Measurements from ENCODE around the gene RPS25.
"Not testable (repeated sequence)": the region's sequence is repeated elsewhere in the genome, so short reads cannot be mapped to it uniquely, and the experiment has no call there.

RPS25 gene

DNA sequence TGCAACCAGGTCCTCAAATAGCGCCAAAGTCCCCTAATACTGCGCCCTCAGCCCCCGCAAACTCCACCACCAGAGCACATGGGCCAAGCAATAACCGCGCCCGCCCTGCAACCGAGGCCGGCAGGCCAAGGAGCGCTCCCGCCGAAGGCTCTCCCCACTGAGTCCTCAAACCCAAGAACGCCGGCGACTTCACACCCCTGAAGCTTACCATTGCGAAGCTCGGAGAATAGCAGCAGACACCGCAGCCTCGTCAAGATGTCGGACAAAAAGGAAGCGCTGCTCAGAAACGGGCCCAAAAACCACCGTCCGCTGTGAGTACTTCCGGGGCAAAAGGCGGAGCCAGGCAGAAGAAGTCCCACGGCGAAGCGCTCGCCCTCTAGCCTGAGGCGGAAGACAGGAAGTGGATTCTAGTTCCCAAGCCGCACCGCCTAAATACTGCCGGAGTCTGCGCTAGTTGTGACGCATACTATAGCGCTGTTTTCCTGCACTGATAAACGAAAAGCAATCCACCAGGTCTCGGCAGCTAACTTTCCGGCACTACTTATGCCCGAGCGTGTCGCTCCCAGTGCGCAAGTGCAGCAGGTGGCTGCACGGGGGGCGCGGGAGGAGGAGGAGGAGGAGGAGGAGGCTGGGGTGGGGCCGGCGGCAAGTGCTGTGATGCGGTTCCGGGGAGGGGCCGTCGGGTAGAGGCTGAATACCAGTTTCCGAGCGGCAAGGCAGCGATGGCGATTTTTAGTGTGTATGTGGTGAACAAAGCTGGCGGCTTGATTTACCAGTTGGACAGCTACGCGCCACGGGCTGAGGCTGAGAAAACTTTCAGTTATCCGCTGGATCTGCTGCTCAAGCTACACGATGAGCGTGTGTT is at the start of gene RPS25, which contains the start of gene TRAPPC4:
TSS of gene RPS25 (minus strand) at position 270 of the 865 bp plus-strand sequence. CDS start at position 211, 59 bp downstream.
TSS of gene TRAPPC4 (plus strand) at position 693 of the 865 bp plus-strand sequence. CDS start at position 723, 30 bp downstream.
- DNase-seq: peak; percentile 74

DNA sequence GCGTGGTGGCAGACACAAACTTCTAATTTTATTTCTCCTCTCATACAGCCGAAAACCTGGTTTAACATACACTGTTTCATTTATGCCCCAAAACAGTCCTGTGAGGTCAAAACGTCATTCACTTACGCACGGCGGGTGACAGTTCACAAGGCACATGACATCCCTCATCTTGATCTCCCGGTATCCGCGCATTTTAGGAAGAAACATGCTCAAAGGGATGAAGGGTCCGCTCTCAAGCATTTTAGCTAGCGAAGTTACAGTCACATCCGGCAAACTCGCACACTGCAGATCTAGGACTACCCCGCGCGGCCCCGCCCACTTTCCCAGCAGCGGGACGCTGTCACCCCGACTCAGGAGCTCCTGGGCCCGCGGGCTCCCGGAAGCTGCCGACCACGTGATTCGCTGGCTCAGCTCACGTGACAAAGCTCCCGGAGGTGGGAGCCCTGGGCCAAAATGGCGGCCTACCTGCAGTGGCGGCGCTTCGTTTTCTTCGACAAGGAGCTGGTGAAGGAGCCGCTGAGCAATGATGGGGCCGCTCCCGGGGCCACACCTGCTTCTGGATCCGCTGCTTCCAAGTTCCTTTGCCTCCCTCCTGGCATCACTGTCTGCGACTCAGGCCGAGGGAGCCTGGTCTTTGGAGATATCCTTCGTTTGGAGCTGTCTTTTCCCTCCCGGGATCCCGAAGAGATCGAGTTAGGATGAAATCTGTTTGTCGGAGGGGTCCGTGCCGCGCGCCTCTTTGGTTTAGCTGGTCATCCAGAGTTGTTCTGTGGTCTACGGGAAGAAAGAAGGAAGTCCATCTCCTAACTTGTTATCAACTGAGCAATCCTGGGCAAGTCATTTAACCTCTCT is 49.5 kb upstream of the RPS25 start, which contains the start of gene VPS11:
TSS of gene VPS11 (plus strand) at position 448 of the 852 bp plus-strand sequence. CDS start at position 454, 6 bp downstream.
- peak; percentile 79 for DNase-seq

DNA sequence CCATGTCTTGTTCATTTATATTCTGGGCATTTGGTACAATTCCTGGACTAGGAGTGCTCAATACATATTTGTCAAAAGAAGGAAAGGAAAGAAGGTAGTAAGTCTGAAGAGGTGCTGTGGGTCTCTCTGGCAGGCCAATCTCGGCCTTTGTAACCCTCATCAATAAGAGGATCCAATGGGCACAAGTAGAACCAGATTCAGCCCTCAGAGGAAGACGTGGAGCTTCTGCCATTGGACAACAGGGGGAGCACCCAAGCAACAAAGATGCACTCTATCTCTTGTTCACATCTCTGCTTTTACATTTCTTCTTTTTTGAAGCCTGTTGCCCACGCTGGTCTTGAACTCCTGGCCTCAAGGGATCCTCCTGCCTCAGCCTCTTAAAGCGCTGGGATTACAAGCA is 47.2 kb upstream of the RPS25 start:
- no peak for DNase-seq

DNA sequence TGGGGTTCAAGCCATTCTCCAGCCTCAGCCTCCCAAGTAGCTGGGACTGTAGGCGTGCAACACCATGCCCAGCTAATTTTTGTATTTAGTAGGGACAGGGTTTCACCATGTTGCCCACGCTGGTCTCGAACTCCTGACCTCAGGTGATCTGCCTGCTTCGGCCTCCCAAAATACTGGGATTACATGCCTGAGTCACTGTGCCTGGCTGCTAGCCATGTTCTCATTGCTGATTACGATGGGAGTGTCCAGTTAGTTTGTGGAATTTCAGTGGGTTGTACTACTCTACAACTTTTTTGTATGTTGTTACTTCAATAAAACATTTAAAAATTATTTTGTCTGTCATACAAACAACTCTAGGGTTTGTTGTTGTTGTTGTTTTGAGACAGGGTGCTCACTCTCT is 44.6 kb upstream of the RPS25 start:
- no peak for DNase-seq

DNA sequence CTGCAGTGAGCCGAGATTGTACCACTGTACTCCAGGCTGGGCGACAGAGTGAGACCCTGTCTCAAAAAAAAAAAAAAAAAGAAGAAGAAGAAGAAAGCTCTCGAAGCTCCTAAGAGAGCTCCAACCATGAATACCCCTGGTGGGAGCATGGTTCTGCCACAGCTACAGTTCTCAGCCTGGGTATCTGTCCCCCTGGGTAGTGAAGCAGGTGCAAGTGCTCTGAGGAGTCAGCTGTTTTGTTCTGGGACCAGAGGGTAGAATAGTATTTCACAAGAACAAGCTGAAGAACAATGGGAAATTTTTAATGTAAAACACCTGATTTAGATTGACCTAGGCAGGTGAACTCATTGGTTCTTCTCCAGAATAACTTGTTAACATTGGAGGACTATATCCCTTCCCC is 43.1 kb upstream of the RPS25 start:
- DNase-seq: no peak

DNA sequence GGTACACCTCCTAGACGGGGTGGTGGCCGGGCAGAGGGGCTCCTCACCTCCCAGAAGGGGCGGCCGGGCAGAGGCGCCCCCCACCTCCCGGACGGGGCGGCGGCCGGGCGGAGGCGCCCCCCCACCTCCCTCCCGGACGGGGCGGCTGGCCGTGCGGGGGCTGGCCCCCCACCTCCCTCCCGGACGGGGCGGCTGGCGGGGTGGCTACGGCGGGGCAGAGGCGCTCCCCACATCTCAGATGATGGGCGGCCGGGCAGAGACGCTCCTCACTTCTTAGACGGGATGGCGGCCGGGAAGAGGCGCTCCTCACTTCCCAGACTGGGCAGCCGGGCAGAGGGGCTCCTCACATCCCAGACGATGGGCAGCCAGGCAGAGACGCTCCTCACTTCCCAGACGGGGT is 41.0 kb upstream of the RPS25 start:
- DNase-seq: not testable (repeated sequence)

DNA sequence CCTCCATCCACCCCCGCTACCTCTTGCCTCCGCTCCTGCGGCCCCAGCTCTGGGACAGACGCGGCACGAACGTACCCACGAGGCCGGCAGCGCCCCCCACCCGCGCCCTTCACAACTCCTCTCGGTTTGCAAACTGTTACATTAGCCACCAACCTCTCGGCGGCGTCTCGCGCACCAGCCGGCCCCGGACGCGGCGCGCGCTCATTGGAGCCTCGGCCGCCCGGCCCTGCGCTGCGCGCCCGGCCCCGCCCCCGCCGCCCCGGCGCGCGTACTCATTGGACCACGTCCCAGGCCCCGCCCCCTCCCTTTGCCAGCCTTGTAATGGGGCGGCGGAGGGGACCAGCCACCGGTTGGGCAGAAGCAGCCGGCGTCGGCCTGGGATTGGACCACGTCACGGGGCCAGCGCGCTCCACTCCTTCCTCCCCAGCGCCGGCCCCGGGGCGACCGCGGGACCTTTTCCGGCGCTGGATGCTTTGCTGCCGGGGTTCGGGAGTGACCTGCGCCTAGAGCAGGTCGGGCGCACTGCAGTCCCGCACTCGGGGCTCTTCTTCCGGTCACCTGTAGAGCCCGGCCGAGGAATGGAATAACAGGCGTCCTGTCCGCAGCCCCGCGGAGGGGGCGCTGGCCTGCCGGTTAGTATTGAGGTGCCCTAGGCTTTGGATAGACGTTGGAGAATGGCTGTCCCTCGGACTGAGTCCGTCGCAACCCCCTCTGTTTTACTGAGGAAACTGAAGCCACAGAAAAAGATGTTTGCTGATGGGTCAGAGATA is 39.0 kb upstream of the RPS25 start, which contains the start of gene HYOU1:
TSS of gene HYOU1 (minus strand) at position 206 of the 770 bp plus-strand sequence. CDS start 1,045 bp downstream, outside the sequence.
- DNase-seq: peak; percentile 59

DNA sequence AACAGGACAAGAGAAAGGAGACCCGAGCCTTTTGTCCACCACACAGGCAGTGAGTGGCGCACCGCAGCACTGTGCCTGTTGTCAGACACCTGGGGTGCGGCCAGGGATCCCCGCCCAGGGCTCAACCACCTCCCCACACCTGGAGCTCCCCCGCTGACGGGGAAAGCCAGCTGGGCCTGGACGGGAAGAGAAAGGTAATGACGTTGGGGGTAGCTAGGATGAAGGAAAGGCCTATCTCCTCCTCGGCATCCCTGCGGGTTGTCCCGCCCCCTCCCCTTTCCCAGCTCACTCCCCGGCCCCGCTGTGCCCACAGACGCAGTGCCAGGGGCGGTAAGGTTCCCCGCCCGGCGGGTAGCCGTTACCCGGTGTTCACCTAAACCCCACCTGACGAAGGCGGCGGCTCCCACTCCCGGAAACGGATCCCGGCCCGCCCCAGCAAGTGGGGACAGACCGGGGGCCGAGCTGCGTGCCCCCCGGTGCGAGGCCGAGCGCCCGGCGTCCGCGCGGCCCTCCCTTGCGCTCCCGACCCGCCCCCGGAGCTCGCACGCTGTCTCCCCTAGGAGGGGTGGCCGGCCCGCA is 38.4 kb upstream of the RPS25 start:
- DNase-seq: no peak

DNA sequence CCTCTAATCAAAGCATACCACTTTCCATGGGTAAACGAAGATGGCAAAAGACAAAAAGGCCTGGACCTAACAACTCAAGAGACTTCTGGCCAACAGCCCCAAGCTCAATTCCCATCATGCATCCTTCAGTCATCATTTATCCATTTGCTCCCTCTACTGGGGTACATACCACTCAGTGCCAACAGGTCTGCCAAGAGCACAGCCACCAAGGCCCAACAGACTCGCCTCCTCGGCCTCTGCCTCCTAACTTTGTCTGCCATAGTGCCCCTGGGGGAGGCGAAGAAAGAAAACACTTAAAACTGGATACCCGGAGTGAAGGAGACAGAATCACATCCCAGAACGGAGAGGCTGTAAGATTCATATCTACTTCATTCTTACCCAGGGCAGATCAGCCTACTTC is 37.8 kb upstream of the RPS25 start:
- no peak for DNase-seq

DNA sequence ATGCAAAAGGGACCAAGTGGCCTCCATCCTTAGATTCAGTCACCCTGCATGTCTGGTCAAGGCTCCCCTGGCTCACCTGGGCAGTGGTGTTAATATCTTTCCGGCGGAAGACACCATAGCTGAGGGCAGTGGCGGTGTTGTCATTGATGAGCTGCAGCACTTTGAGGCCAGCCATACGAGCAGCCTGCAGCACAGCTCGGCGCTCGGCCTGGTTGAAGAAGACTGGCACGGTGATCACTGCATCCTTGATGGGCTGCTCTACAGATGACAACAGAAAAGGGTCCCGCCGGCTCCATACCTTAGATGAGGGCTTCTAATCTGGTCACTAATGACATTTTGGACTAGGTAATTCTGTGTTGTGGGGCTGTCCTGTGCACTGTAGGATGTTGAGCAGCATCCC is 36.3 kb upstream of the RPS25 start:
- no peak for DNase-seq

DNA sequence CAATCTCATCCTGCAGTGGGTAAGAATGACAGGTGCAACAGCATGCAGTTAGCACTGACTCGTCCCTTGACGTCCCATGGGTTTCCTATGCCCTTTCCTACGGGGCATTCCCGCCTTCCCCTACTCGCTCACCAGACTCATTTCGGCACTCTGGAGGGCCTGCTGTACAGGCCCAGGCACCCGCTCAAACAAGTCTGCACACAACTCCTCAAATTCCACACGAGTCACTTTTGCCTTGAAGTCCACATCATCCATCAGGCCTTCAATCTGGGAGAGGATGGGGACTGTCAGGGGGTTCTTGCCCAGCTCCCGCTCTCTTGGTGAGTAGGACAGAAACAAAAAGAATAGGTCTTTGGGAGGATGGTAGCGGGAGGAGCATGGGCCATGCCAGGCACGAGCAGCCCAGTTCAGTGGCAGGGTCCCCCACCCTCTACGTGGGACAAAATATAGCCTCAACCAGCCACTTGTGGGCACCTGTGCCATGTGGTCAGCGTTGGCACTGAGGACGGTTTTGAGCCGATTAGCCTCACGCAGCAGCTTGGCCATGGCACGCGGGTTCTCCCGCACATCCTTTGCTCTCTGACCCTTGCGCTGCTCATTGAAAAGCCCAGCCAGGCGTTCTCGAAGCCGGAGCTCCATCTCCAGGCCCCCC is 34.1 kb upstream of the RPS25 start:
- DNase-seq: no peak

DNA sequence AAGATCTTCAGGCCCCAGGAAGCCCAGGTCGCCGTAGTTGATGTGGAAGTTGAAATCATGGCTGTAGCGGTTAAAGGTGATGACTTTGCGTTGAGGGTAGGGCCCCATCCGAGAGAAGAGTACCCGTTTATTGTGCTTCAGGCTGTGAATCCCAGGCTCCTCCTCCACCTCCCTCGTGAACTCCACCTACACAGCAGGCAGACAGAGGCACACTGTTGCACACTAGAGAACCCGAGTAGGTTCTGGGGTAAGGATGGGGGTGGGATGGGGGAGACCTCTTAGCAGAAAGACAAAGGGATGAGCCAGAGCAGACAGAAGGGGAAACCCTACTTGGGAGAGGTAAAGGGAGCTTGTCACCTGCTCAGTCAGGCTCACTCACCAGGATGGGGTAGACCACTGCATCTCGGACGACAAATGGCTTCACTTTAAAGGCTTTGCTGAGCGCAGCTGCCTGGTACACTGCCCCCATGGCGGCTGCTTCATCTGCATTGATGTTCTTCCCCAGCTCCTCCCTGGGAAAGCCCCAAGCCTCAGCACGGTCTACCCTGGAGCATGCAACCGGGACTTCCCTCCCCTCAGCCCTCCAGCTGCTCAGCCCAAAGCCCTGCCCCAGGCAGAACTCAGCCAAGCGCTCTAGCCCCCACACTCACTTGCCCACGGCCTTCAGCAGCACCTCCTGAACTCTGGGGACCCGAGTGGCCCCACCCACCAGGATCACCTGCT is 33.5 kb upstream of the RPS25 start:
- no peak for DNase-seq

DNA sequence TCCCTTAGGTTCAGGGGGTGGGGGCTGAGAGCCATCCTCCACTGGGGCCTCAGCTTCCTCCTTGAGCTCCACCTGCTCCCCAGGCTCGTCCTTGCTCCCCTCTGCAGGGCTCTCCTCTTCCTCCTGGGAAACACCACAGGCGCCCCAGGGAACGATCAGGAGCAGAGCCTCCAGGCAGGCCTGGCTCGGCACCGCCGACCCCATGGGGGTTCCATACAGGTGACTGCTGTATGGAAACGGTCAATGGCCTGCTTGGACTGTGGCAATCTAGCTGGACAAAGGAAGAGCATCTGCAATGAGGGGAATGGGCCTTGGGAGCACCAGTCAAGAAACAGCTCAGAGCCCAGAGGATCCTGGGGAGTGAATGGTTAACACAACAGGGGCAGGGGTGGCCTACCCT is 30.9 kb upstream of the RPS25 start:
- no peak for DNase-seq

DNA sequence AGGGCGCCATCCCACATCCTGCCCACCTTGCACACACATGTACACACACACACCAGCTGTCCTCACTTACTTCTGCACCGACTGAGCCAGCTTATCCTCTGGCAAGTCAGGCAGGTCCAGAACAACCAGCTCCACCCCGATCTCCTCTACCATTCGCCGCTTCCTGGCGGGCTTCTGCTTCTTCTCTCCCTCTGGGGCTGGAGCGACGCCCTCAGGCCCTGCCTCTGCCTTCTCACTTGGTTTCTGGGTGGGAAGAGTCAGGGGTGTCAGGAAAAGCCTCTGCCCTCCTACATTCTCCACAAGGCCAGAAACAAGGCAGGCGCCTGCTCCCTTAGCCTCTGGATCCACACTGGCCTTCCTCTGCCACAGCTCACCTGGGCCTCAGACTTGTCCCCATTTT is 30.5 kb upstream of the RPS25 start:
- no peak for DNase-seq

DNA sequence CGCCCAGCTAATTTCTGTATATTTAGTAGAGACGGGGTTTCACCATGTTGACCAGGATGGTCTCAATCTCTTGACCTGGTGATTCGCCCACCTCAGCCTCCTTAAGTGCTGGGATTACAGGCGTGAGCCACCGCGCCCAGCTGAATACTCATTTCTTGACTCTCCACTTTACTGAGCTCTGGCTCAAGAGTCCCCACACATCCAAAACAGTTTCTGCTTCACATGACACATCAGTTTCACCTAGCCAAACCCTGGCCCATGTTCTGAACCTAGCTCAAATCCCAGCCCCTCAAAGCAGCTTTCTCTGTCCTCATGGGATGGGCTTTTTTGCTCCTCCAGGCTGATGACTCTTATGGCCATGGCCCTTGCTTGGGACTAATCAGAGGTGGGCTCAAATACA is 29.1 kb upstream of the RPS25 start:
- DNase-seq: no peak

DNA sequence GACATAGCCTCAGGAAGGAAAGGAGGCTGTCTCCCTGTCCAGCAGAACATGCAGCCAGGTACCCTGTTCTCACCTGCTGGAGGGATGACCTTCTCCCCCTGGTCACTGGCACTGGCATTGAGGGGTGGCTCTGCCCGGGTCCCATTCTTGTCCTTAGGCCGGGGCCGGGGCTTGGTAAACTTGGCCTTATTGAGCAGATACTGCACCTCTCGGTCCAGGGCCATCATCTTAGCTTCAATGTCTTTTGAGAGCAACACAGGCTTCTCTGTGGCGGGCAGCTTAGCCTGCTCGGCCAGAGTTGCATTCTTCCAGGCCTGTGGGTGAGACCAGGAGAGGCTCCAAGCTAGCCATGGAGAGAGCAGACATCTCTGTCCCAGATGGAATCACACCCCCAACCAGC is 28.3 kb upstream of the RPS25 start:
- no peak for DNase-seq

DNA sequence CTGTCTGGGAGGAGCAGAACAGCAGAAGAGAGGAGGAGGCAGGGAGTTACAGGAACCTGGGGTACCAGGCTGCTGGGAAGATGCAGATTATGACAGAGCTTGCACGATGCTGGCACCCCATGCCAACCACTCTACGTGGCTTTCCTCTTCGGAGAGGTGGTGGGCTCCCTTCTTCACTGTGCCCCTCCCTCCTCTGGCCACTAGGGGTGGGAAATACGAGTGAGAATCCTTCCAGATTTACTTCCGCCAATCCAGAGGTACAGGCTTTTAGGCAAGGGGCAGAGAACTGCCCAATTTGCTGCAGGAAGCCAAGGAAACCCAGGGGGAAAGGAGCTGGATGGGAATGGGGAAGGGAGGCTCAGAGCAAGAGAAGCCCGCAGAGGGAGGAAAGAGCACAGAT is 26.6 kb upstream of the RPS25 start:
- no peak for DNase-seq

DNA sequence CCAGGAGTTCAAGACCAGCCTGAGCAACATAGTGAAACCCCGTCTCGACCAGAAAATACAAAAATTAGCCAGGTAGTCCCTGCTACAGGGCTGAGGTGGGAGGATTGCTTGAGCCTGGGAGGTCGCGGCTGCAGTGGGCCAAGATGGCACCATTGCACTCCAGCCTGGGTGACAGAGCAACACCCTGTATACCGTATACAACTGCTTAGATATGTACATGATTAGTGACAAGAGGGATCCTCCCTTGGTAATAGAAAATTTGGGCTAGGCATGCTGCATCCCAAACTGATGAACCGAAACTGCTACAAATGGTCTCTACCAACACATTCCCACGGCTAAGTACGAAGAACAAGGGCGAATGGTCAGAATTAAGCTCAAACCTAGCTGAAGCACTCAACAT is 24.8 kb upstream of the RPS25 start:
- DNase-seq: no peak

DNA sequence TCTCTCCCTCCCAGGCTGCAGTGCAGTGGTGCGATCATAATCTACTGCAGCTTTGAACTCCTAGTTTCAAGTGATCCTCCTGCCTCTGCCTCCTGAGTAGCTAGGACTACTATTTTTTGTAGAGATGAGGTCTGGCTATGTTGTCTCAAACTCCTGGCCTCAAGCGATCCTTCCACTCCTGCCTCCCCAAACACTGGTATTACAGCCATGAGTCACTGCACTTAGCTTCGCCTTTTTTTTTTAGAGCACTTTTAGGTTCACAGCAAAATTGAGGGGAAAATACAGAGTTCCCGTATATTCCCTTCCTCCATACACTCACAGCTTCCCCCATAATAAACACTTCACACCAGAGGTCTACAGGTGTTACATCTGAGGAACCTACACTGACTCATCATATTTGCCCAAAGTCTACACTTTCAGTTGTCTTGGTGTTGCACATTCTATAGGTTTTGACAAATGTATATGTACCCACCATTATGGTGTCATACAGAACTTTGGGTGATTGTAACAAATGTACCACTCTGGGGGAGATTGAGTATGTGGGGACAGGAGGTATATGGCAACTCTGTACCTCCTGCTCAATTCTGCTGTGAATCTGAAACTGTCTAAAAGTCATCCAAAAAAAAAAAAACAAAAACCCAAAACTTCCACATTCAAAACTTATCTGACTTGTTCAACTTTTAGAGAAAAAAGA is 23.8 kb upstream of the RPS25 start:
- DNase-seq: no peak

DNA sequence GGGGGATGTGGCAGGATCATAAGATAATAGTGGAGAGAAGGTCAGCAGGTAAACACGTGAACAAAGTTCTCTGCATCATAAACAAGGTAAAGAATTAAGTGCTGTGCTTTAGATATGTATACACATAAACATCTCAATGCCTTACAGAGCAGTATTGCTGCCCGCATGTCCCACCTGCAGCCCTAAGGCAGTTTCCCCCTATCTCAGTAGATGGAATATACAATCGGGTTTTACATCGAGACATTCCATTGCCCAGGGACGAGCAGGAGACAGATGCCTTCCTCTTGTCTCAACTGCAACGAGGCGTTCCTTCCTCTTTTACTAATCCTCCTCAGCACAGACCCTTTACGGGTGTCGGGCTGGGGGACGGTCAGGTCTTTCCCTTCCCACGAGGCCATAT is 21.3 kb upstream of the RPS25 start:
- not testable (repeated sequence) for DNase-seq

DNA sequence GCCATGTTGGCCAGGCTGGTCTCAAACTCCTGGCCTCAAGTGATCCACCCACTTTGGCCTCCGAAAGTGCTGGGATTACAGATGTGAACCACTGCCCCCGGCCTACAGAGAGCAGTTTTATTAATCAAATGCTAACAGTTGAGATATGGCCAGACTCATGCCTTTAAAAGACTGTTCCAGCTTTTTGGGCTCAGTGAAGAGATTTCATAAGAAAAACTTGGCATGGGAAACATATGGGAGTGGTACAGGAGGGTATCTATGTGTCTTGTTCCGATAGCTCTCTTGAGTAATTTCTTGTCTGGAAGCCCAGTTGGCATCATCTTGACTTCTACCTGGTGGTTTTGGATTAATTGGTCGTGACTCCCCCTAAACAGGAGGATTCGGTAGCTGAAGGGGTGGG is 20.7 kb upstream of the RPS25 start:
- DNase-seq: no peak

All from NCI-H748 treated with DMSO at 0.1 percent for 48 hours (cell line).